DND-41 (cell line): ENCODE measurements around the gene KIAA0753.
"Not testable (repeated sequence)": the region's sequence is repeated elsewhere in the genome, so short reads cannot be mapped to it uniquely, and the experiment has no call there.

Experiments
- ATAC-seq: fragments of 200-7000 bp; cut with Tn5 transposase; 3 replicates; pipeline ENCODE4 v1.9.1; 2021; ENCODE audit warnings: low read depth; ENCODE audit not compliant: insufficient read depth
- DNase-seq: peaks from one replicate; pipeline ENCODE4 v3.0.0-alpha.2; 2020
- H2AFZ ChIP-seq: 2 replicates; pipeline ENCODE4 v1.6.0; 2012; ENCODE audit warnings: low read depth, low read length
- H3K27ac ChIP-seq: 2 replicates; pipeline ENCODE4 v1.5.1; 2012; ENCODE audit warnings: low read length, inconsistent platforms
- H3K27me3 ChIP-seq: fragments of 200-600 bp; sonication (generic); 2 replicates; pipeline ENCODE4 v1.6.0; 2012; ENCODE audit warnings: low read length, mild to moderate bottlenecking, inconsistent platforms; ENCODE audit not compliant: insufficient read depth, poor library complexity
- H3K36me3 ChIP-seq: 2 replicates; pipeline ENCODE4 v1.5.1; 2012; ENCODE audit warnings: low read length, inconsistent platforms; ENCODE audit not compliant: insufficient read depth
- H3K4me1 ChIP-seq: 2 replicates; pipeline ENCODE4 v1.5.1; 2012; ENCODE audit warnings: mild to moderate bottlenecking, low read length; ENCODE audit not compliant: insufficient read depth
- H3K4me2 ChIP-seq: 2 replicates; pipeline ENCODE4 v1.6.0; 2012; ENCODE audit warnings: mild to moderate bottlenecking, moderate library complexity, low read length, inconsistent platforms; ENCODE audit not compliant: insufficient read depth
- H3K4me3 ChIP-seq, 2 experiments: fragments of 200-600 bp in 1 of 2; shearing (Covaris generic) in 1 of 2; 2 replicates each; pipeline ENCODE4 v1.5.1; 2012 to 2016; ENCODE audit warnings: inconsistent platforms in 2 of 2, low read length in 2 of 2, mild to moderate bottlenecking in 2 of 2, low read depth in 1 of 2, moderate library complexity in 1 of 2
- H3K79me2 ChIP-seq: 2 replicates; pipeline ENCODE4 v1.6.0; 2012; ENCODE audit warnings: low read length, inconsistent platforms; ENCODE audit not compliant: insufficient read depth
- H3K9ac ChIP-seq: 2 replicates; pipeline ENCODE4 v1.6.0; 2012; ENCODE audit warnings: low read depth, mild to moderate bottlenecking, inconsistent platforms, low read length, moderate library complexity
- H3K9me3 ChIP-seq: 2 replicates; pipeline ENCODE4 v1.5.1; 2012; ENCODE audit warnings: low read length, moderate library complexity, mild to moderate bottlenecking, inconsistent platforms; ENCODE audit not compliant: insufficient read depth, severe bottlenecking
- H4K20me1 ChIP-seq: 2 replicates; pipeline ENCODE4 v1.6.0; 2012; ENCODE audit warnings: low read length; ENCODE audit not compliant: insufficient read depth
- EZH2 ChIP-seq: IDR thresholded peaks from 3 replicates; pipeline ENCODE4 v1.6.1; 2012; ENCODE audit warnings: borderline replicate concordance, low read depth, mild to moderate bottlenecking, moderate library complexity, low read length, inconsistent platforms; ENCODE audit not compliant: severe bottlenecking
- TF ChIP-seq, protein P1 (sequence below): IDR thresholded peaks from 2 replicates; pipeline ENCODE4 v1.5.1; 2012; ENCODE audit warnings: borderline replicate concordance, low read length, moderate library complexity, mild to moderate bottlenecking; ENCODE audit not compliant: poor library complexity, severe bottlenecking; ENCODE audit errors: extremely low read depth

KIAA0753 gene

DNA sequence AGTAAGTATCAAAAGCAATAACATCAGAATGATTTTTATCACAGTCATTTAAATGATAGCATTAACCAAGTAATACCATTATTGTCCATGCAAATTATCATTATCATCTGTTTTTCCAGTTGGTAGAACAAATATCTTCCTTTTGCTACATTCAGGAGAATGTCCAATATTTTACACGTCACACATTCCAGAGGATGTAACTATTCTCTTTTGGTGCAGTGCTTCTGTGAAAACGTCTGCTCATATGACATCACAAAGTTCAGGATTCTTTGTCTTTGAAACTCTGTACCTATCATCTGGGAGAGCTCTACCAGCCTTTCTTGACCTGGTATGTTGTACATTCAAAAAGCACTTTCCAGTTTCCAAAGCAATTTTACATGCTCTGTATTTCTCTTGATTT, 44.0 kb downstream of the KIAA0753 start:
- no peak overlapping the region for H3K4me3 ChIP-seq
- H3K9me3 ChIP-seq: no peaks in the 10 kb centered on the region
- H3K27me3 ChIP-seq: no peaks in the 10 kb centered on the region
- peaks cover 86% of the 10 kb centered on the region for H3K36me3 ChIP-seq
- H3K27ac ChIP-seq: no peak overlapping the region
- no peaks in the 10 kb centered on the region for H3K79me2 ChIP-seq
- no peaks in the 10 kb centered on the region for H4K20me1 ChIP-seq
- DNase-seq: no peak
- no peak for ATAC-seq
- H3K4me1 ChIP-seq: no peaks in the 10 kb centered on the region
- H3K9ac ChIP-seq: no peak overlapping the region
- H3K4me2 ChIP-seq: no peak overlapping the region
- TF ChIP-seq, protein P1, sequence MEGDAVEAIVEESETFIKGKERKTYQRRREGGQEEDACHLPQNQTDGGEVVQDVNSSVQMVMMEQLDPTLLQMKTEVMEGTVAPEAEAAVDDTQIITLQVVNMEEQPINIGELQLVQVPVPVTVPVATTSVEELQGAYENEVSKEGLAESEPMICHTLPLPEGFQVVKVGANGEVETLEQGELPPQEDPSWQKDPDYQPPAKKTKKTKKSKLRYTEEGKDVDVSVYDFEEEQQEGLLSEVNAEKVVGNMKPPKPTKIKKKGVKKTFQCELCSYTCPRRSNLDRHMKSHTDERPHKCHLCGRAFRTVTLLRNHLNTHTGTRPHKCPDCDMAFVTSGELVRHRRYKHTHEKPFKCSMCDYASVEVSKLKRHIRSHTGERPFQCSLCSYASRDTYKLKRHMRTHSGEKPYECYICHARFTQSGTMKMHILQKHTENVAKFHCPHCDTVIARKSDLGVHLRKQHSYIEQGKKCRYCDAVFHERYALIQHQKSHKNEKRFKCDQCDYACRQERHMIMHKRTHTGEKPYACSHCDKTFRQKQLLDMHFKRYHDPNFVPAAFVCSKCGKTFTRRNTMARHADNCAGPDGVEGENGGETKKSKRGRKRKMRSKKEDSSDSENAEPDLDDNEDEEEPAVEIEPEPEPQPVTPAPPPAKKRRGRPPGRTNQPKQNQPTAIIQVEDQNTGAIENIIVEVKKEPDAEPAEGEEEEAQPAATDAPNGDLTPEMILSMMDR: no peak
- no peak for TF ChIP-seq EZH2
- no peak overlapping the region for H2AFZ ChIP-seq

- DNase-seq: no peak
- no peaks in the 10 kb centered on the region for H4K20me1 ChIP-seq
- no peak for TF ChIP-seq EZH2
- TF ChIP-seq, protein P1: no peak
- ATAC-seq: no peak
- no peak overlapping the region for H3K9ac ChIP-seq
- no peaks in the 10 kb centered on the region for H3K4me1 ChIP-seq
- H3K9me3 ChIP-seq: no peaks in the 10 kb centered on the region
- H3K79me2 ChIP-seq: no peaks in the 10 kb centered on the region
- peaks cover 86% of the 10 kb centered on the region for H3K36me3 ChIP-seq
- no peak overlapping the region for H3K4me2 ChIP-seq
- no peaks in the 10 kb centered on the region for H3K27me3 ChIP-seq
- no peak overlapping the region for H3K4me3 ChIP-seq
- H2AFZ ChIP-seq: no peak overlapping the region
- no peak overlapping the region for H3K27ac ChIP-seq
Observed at GRCh38 chr17:6596081-6596480, 44.4 kb downstream of the KIAA0753 start.

DNA sequence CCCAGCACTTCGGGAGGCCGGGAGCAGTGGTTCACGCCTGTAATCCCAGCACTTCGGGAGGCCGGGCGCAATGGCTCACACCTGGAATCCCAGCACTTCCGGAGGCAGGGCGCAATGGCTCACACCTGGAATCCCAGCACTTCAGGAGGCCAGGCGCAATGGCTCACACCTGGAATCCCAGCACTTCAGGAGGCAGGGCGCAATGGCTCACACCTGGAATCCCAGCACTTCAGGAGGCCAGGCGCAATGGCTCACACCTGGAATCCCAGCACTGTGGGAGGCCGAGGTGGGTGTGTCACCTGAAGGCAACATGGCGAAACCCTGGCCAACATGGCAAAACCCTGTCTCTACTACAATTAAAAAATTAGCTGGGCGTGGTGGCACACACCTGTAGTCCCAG, 47.1 kb downstream of the KIAA0753 start:
- H3K4me2 ChIP-seq, ATAC-seq, H2AFZ ChIP-seq, H3K79me2 ChIP-seq, H3K9ac ChIP-seq, H4K20me1 ChIP-seq, H3K4me1 ChIP-seq, H3K27me3 ChIP-seq, H3K9me3 ChIP-seq, DNase-seq, H3K4me3 ChIP-seq, H3K27ac ChIP-seq: not testable (repeated sequence)
- H3K36me3 ChIP-seq: peaks cover 83% of the 10 kb centered on the region

GRCh38 chr17:6592173-6592572, 48.3 kb downstream of the KIAA0753 start:
- H3K4me2 ChIP-seq: no peak overlapping the region
- H3K9ac ChIP-seq: no peak overlapping the region
- DNase-seq (no peak), ATAC-seq (no peak)
- TF ChIP-seq EZH2: no peak
- TF ChIP-seq, protein P1: no peak
- no peaks in the 10 kb centered on the region for H3K4me1 ChIP-seq
- no peak overlapping the region for H3K27ac ChIP-seq
- peaks cover 86% of the 10 kb centered on the region for H3K36me3 ChIP-seq
- no peaks in the 10 kb centered on the region for H3K79me2 ChIP-seq
- no peaks in the 10 kb centered on the region for H3K9me3 ChIP-seq
- H3K4me3 ChIP-seq: no peak overlapping the region
- H4K20me1 ChIP-seq: no peaks in the 10 kb centered on the region
- H3K27me3 ChIP-seq: no peaks in the 10 kb centered on the region
- H2AFZ ChIP-seq: no peak overlapping the region
